ENCODE results near the gene NCK2.

NCK2 gene

GRCh38 chr2:105796131-105796638 is 51.5 kb downstream of the NCK2 start:
- no peak for DNase-seq

DNA sequence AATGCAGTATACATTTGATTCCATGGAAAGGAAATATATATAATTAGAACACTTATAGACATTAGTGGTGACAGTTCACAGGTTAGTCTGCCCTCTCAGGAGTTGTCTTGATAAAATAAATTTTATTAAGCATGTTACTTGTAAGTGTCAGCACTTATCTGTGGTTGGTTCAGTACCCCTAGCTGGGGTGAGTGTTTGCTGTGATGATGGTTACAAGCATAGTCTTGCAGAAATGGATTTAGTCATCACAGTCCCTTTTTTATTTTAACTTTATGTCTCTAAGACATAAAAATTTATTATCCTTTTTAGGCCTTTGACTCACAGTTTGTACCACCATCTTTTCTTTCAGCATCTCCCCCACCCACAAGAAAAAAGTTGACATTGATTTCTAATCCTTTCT is 52.1 kb downstream of the NCK2 start:
- no peak for DNase-seq

- no peak for DNase-seq
These were observed 52.6 kb downstream of the NCK2 start for GRCh38 chr2:105797298-105797819.

DNA sequence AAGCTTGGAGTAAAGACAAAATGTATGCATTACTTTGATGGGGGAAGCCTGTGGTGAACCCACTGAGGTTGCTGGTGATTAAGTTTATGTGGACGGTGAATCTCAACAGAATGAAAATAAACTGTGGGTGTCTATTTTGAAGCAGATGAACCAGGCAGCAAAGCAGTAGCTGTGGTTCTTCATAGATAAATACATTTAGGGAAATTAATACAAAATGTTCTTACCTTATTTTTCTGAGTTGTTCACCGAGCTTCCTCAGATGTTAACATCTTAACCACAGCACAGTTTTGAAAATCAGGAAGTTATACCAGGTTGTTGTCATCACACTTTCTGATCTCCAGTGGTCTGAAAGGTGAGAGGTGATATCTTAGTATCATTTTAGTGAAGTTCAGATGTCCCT is 53.9 kb downstream of the NCK2 start:
- no peak for DNase-seq

- no peak for DNase-seq
These were observed 55.5 kb downstream of the NCK2 start for GRCh38 chr2:105800036-105800713.

GRCh38 chr2:105800953-105801635 is 56.4 kb downstream of the NCK2 start:
- no peak for DNase-seq

- no peak for DNase-seq
These were observed 57.2 kb downstream of the NCK2 start for GRCh38 chr2:105801961-105802360.

GRCh38 chr2:105802587-105802986 is 57.9 kb downstream of the NCK2 start:
- no peak for DNase-seq

- no peak for DNase-seq
These were observed 58.6 kb downstream of the NCK2 start for GRCh38 chr2:105803337-105803736.

GRCh38 chr2:105803773-105804172 is 59.1 kb downstream of the NCK2 start:
- DNase-seq = no peak

DNA sequence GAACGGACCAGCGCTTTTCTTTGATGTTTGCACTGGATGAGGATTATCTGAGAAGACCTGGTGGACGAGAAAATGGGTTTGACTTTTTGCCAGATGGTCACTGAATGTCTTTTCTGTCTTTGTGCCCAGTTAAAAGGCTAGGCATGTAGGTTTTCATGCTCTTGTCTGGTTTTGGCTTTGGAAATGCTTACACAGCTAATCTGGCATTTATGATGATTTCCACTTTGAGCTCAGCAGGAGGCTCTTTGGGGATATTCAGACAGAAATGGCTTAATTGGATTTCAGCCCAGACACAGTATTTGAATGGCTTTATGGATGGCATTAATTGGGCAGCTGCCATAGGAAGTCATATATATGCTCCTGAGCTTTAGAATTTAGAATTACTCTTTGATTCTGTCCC is 59.6 kb downstream of the NCK2 start:
- DNase-seq = peak; percentile 43

- no peak for DNase-seq
These were observed 62.3 kb downstream of the NCK2 start for GRCh38 chr2:105806996-105807395.

DNA sequence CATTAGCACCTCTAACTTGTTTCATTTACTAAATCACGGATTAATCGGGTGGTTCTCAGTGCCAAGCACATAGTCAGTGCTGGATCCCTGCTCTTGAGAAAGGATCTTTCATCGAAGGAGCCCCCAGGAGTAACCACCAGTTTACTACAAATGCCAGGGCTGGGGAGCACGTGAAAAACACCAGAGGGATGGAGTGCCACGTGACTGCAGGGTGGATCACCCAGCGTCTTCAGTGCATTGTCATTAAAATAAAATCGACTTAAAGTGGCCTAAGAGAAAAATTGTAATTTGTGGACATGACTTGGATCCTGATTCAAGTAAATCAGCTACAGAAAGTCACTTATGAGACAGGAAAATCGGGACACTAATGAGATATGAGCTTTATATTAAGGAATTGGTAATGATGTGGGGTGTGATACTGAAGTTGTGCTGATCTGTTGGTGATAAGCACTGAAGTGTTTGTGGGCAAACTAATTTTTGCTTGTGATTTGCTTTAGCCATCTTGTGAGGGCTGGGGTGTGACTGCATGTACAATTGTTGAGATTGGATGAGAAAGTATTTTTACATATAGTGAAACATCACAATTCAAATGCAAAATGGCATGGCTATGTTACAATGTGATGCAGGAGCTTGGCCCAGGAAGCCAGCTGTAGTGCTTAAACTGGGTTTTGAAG is 63.8 kb downstream of the NCK2 start:
- no peak for DNase-seq

DNA sequence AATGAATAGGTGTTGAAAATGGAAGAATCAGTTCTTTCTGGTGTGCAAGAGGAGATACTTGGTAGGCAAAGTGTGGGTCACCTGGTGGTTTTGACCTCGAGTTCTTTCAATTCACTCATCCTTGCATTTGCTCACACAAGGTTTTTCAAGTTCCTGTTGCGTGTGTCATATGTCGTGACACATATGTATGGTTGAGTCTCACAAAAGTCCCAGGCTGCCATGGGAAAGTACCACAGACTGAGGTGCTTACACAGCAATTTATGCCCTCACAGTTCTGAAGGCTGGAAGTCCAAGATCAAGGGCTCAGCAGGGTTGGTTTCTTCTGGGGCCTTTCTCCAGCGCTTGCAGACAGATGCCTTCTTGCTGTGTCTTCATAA is 64.4 kb downstream of the NCK2 start:
- no peak for DNase-seq

DNA sequence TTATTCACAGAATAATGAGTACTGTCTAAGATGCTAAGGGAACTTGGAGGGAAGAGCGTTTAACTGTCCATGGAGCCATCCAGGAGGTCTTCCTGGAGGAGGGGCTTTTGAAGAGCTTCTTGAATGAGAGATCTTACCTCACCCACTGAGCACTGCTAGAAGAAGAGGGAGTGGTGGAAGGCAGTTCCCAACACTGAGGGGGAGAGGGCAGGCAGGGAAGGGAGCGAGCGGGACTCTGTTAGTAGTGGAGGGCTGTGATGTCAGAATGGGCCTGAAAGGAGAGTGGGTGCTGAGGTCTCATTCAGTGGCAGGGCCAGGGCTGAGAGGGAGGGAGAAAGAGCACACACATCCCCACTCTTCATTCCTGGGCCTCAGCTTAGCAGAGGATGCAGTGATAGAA is 65.0 kb downstream of the NCK2 start:
- no peak for DNase-seq

GRCh38 chr2:105812180-105813044 is 67.7 kb downstream of the NCK2 start:
- DNase-seq = peak; percentile 52

GRCh38 chr2:105813045-105813315 is 68.3 kb downstream of the NCK2 start:
- DNase-seq = no peak

DNA sequence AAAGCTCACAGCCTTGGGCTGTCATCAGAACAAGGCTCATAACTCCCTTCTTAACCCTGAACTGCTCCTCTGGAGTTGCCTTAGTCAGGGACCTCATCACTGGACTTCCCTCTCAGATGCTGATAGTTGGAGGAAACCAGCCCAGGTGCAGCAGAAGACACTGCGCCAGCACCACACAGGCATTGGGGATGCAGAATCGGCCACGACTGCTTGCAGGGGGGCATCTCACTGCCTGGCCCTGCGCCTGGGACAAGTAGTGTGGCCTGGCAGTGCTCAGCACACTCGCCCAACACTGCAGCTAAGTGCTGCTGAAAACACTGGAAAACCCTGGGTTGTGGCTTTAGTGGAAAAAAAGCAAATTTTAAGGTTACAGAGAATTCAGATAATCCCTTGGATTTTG is 68.7 kb downstream of the NCK2 start:
- DNase-seq = no peak

GRCh38 chr2:105814291-105814940 is 69.7 kb downstream of the NCK2 start:
- no peak for DNase-seq

- no peak for DNase-seq
These were observed 70.7 kb downstream of the NCK2 start for GRCh38 chr2:105815401-105815800.

- no peak for DNase-seq
These were observed 75.4 kb downstream of the NCK2 start for GRCh38 chr2:105820151-105820550.

- DNase-seq = no peak
These were observed 76.0 kb downstream of the NCK2 start for GRCh38 chr2:105820691-105821090.
